RWPE1 (cell line): Measurements from ENCODE around the gene AGPS.
"Not testable (repeated sequence)": the region's sequence is repeated elsewhere in the genome, so short reads cannot be mapped to it uniquely, and the experiment has no call there.

Experiments used
- CTCF ChIA-PET: fragments of 350-600 bp; sonication (Branson Sonifier 250); formaldehyde crosslinking; extraction: SDS; loops from one replicate; lab custom pipeline; 2021; lab: Yijun Ruan, JAX
- POLR2A ChIA-PET: fragments of 400-600 bp; formaldehyde crosslinking; extraction: SDS; loops from one replicate; lab custom pipeline; 2020; ENCODE audit warnings: antibody characterized with exemption; ENCODE audit not compliant: low non-redundant PET; lab: Yijun Ruan, JAX
- DNase-seq: peaks from one replicate; pipeline ENCODE4 v3.0.0; 2012; ENCODE audit warnings: low spot score
- H3K27ac ChIP-seq: fragments of 450-650 bp; 2 replicates; pipeline ENCODE4 v1.5.1; 2017
- CTCF ChIP-seq: fragments of 450-650 bp; conservative IDR thresholded peaks from 2 replicates; pipeline ENCODE4 v1.5.1; 2017; ENCODE audit warnings: low read depth, mild to moderate bottlenecking

The AGPS gene

GRCh38 chr2:177407031-177407430 lies 14.5 kb downstream of the AGPS start:
- H3K27ac ChIP-seq, result no peak overlapping the region
- DNase-seq, result no peak
- CTCF ChIA-PET, result interaction anchor here (0.7 kb wide), 1 partner anchor 72 kb away, joined by 4 read pairs; no protein-coding TSS in a partner anchor
- no peak for TF ChIP-seq CTCF
- POLR2A ChIA-PET, result no interaction called here

- DNase-seq, H3K27ac ChIP-seq, CTCF ChIA-PET, POLR2A ChIA-PET: not testable (repeated sequence)
These were observed 18.1 kb downstream of the AGPS start for GRCh38 chr2:177410629-177411028.

GRCh38 chr2:177413703-177414102 lies 21.1 kb downstream of the AGPS start:
- CTCF ChIA-PET, result interaction anchor here (0.5 to 1.3 kb wide), 4 partner anchors 33 to 306 kb away, joined by 3 to 4 read pairs (median 3); no protein-coding TSS in a partner anchor
- TF ChIP-seq CTCF, result no peak
- no peak for DNase-seq
- POLR2A ChIA-PET, result no interaction called here
- H3K27ac ChIP-seq, result no peak overlapping the region

- POLR2A ChIA-PET, result no interaction called here
- CTCF ChIA-PET, result interaction anchor here (1.3 kb wide), 1 partner anchor 84 kb away, joined by 6 read pairs; no protein-coding TSS in a partner anchor
- no peak for TF ChIP-seq CTCF
- peak; percentile 59 for DNase-seq
- H3K27ac ChIP-seq, result no peak overlapping the region
These were observed 26.7 kb downstream of the AGPS start for GRCh38 chr2:177419274-177419673.

- no peak overlapping the region for H3K27ac ChIP-seq
- DNase-seq, result no peak
- CTCF ChIA-PET, result no interaction called here
- POLR2A ChIA-PET, result no interaction called here
- no peak for TF ChIP-seq CTCF
These were observed 29.7 kb downstream of the AGPS start for GRCh38 chr2:177422271-177422670.

- CTCF ChIA-PET, DNase-seq, POLR2A ChIA-PET, H3K27ac ChIP-seq: not testable (repeated sequence)
These were observed 31.5 kb downstream of the AGPS start for GRCh38 chr2:177424120-177424519.

GRCh38 chr2:177424620-177425019 lies 32.0 kb downstream of the AGPS start:
- DNase-seq, POLR2A ChIA-PET, H3K27ac ChIP-seq, CTCF ChIA-PET: not testable (repeated sequence)

GRCh38 chr2:177427316-177427715 lies 34.7 kb downstream of the AGPS start:
- TF ChIP-seq CTCF, result no peak
- no peak for DNase-seq
- POLR2A ChIA-PET, result no interaction called here
- H3K27ac ChIP-seq, result no peak overlapping the region
- CTCF ChIA-PET, result no interaction called here

GRCh38 chr2:177427936-177428335 lies 35.4 kb downstream of the AGPS start:
- DNase-seq, CTCF ChIA-PET, H3K27ac ChIP-seq, POLR2A ChIA-PET: not testable (repeated sequence)
